ENCODE results near the gene DYRK3. TPM values are rescaled to one million over a fixed set of nuclear protein-coding genes. Genes with fewer than 3 reads are reported as not detected.

The DYRK3 gene
- total RNA-seq, 1 experiment from 2014 or later = 9.2 TPM

- no peak for DNase-seq (ENCODE audit: low read depth)
- in situ Hi-C loops (cut with HindIII; ENCODE audit: low pct_unique_long_range_greater_than_20kb, low sequenced_read_pairs) = no loop called here
Observed at GRCh38 chr1:206690516-206690915, 55.2 kb downstream of the DYRK3 start.

GRCh38 chr1:206691604-206692003 is 56.3 kb downstream of the DYRK3 start:
- peak; percentile 63 for DNase-seq (ENCODE audit: low read depth)
- in situ Hi-C loops (cut with HindIII; ENCODE audit: low pct_unique_long_range_greater_than_20kb, low sequenced_read_pairs) = no loop called here

GRCh38 chr1:206693029-206693428 is 57.7 kb downstream of the DYRK3 start:
- DNase-seq (ENCODE audit: low read depth) = no peak

GRCh38 chr1:206693592-206693991 is 58.3 kb downstream of the DYRK3 start:
- in situ Hi-C loops (cut with HindIII; ENCODE audit: low pct_unique_long_range_greater_than_20kb, low sequenced_read_pairs) = no loop called here
- no peak for DNase-seq (ENCODE audit: low read depth)

More at GRCh38 chr1:206693029-206693428, 57.7 kb downstream of the DYRK3 start:
- in situ Hi-C loops (cut with HindIII; ENCODE audit: low pct_unique_long_range_greater_than_20kb, low sequenced_read_pairs) = no loop called here

GRCh38 chr1:206694171-206695124 is 59.1 kb downstream of the DYRK3 start:
- DNase-seq (ENCODE audit: low read depth) = peak; percentile 45
- in situ Hi-C loops (cut with HindIII; ENCODE audit: low pct_unique_long_range_greater_than_20kb, low sequenced_read_pairs) = no loop called here

GRCh38 chr1:206695733-206696132 is 60.4 kb downstream of the DYRK3 start:
- DNase-seq (ENCODE audit: low read depth) = no peak
- in situ Hi-C loops (cut with HindIII; ENCODE audit: low pct_unique_long_range_greater_than_20kb, low sequenced_read_pairs) = no loop called here

GRCh38 chr1:206696812-206697585 is 61.7 kb downstream of the DYRK3 start:
- in situ Hi-C loops (cut with HindIII; ENCODE audit: low pct_unique_long_range_greater_than_20kb, low sequenced_read_pairs) = no loop called here

GRCh38 chr1:206698011-206698410 is 62.7 kb downstream of the DYRK3 start:
- no peak for DNase-seq (ENCODE audit: low read depth)
- in situ Hi-C loops (cut with HindIII; ENCODE audit: low pct_unique_long_range_greater_than_20kb, low sequenced_read_pairs) = no loop called here

More at GRCh38 chr1:206696812-206697585, 61.7 kb downstream of the DYRK3 start:
- no peak for DNase-seq (ENCODE audit: low read depth)

Other genes with a start within 250 kb of the DYRK3 start
- gene IKBKE, start 165.1 kb upstream of the DYRK3 start, total RNA-seq (2014; rRNA removed; shearing (Covaris generic); ENCODE audit: low replicate concordance) = 21.0 and 24.6 TPM in 2 replicates
- 0.09 and 0.47 TPM in 2 replicates for gene RASSF5, start 128.0 kb upstream of the DYRK3 start, total RNA-seq (2014; rRNA removed; shearing (Covaris generic); ENCODE audit: low replicate concordance)
- gene EIF2D, start 23.1 kb upstream of the DYRK3 start, total RNA-seq (2014; rRNA removed; shearing (Covaris generic); ENCODE audit: low replicate concordance) = 59.5 and 63.7 TPM in 2 replicates
- 28.4 and 30.9 TPM in 2 replicates for gene MAPKAPK2, start 49.4 kb downstream of the DYRK3 start, total RNA-seq (2014; rRNA removed; shearing (Covaris generic); ENCODE audit: low replicate concordance)
- not detected in 2 replicates for gene IL19, start 135.2 kb downstream of the DYRK3 start, total RNA-seq (2014; rRNA removed; shearing (Covaris generic); ENCODE audit: low replicate concordance)
- not detected in 2 replicates for gene IL10, start 137.0 kb downstream of the DYRK3 start, total RNA-seq (2014; rRNA removed; shearing (Covaris generic); ENCODE audit: low replicate concordance)
- gene IL20, start 230.1 kb downstream of the DYRK3 start, total RNA-seq (2014; rRNA removed; shearing (Covaris generic); ENCODE audit: low replicate concordance) = not detected in 2 replicates

Measured in Caki2 (cell line).